Measurements from ENCODE around the gene KLHL41. TPM values are rescaled to one million over a fixed set of nuclear protein-coding genes. Genes with fewer than 3 reads are reported as not detected.

The KLHL41 gene
- total RNA-seq, 1 donor from 2014 or later: 1.4 TPM

GRCh38 chr2:169507698-169508097 lies 1.8 kb upstream of the KLHL41 start:
- Mint-ChIP-seq H3K4me3 (no peak overlapping the region), H3K27ac (ENCODE audit: unreplicated experiment) (no peak overlapping the region), H3K9me3 (no peaks in the 10 kb centered on the region), H3K27me3 (ENCODE audit: low read depth) (no peaks in the 10 kb centered on the region), H3K36me3 (ENCODE audit: low read depth) (peaks cover 21% of the 10 kb centered on the region), H3K4me1 (peaks cover 12% of the 10 kb centered on the region)
- no peak for TF ChIP-seq CTCF (conservative IDR thresholded peaks at IDR 0.05)
- DNase-seq (ENCODE audit: low read depth, low spot score): no peak

- Mint-ChIP-seq H3K27me3 (ENCODE audit: low read depth) (no peaks in the 10 kb centered on the region), H3K4me1 (peaks cover 20% of the 10 kb centered on the region)
Measured at GRCh38 chr2:169509955-169510354, 453 bp downstream of the KLHL41 start.

DNA sequence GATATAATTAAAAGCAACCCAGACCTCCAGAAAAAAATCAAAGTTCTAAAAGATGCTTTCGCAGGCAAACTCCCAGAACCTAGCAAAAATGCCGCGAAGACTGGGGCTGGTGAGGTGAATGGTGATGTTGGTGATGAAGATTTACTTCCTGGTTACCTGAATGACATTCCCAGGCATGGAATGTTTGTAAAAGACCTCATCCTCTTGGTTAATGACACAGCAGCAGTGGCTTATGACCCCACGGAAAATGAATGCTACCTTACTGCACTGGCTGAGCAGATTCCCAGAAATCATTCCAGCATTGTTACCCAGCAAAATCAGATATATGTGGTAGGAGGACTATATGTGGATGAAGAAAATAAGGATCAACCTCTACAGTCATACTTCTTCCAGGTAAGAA lies 994 bp downstream of the KLHL41 start:
- Mint-ChIP-seq H3K36me3 (ENCODE audit: low read depth) (peaks cover 5% of the 10 kb centered on the region), H3K4me1 (peaks cover 20% of the 10 kb centered on the region), H3K9me3 (no peaks in the 10 kb centered on the region), H3K4me3 (no peak overlapping the region), H3K27ac (ENCODE audit: unreplicated experiment) (no peak overlapping the region), H3K27me3 (ENCODE audit: low read depth) (no peaks in the 10 kb centered on the region)
- no peak for DNase-seq (ENCODE audit: low read depth, low spot score)
- no peak for TF ChIP-seq CTCF (conservative IDR thresholded peaks at IDR 0.05)

More at GRCh38 chr2:169509955-169510354, 453 bp downstream of the KLHL41 start:
- H3K36me3 Mint-ChIP-seq (ENCODE audit: low read depth): peaks cover 9% of the 10 kb centered on the region
- no peak for TF ChIP-seq CTCF (conservative IDR thresholded peaks at IDR 0.05)
- H3K4me3 Mint-ChIP-seq: no peak overlapping the region
- H3K9me3 Mint-ChIP-seq: no peaks in the 10 kb centered on the region
- H3K27ac Mint-ChIP-seq (ENCODE audit: unreplicated experiment): no peak overlapping the region
- DNase-seq (ENCODE audit: low read depth, low spot score): no peak

DNA sequence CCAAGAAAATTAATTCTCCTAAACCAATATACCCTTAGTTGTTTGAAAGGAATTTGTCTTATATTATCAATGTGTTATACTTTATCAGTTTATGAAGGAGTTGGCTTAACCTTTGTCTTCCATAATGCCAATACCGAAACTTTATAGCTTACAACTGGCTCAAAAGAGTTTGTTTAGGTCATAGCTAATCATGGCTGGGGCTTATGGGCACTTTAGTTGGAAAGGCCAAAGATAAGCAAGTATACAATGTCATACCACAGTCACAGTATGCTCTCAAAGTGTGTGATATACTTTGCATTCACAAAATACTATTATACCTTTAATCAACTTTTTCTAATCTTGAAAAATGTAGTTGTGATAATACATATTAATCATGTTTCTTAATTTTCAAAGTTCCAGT lies 2.3 kb downstream of the KLHL41 start:
- Mint-ChIP-seq H3K4me3 (no peak overlapping the region), H3K27ac (ENCODE audit: unreplicated experiment) (no peak overlapping the region), H3K9me3 (no peaks in the 10 kb centered on the region), H3K27me3 (ENCODE audit: low read depth) (no peaks in the 10 kb centered on the region), H3K4me1 (peaks cover 20% of the 10 kb centered on the region), H3K36me3 (ENCODE audit: low read depth) (peaks cover 5% of the 10 kb centered on the region)
- no peak for TF ChIP-seq CTCF (conservative IDR thresholded peaks at IDR 0.05)
- DNase-seq (ENCODE audit: low read depth, low spot score): no peak

GRCh38 chr2:169512525-169512924 lies 3.0 kb downstream of the KLHL41 start:
- H3K4me1 Mint-ChIP-seq: peaks cover 20% of the 10 kb centered on the region
- DNase-seq (ENCODE audit: low read depth, low spot score): no peak
- H3K27ac Mint-ChIP-seq (ENCODE audit: unreplicated experiment): no peak overlapping the region
- H3K9me3 Mint-ChIP-seq: no peaks in the 10 kb centered on the region
- no peaks in the 10 kb centered on the region for H3K36me3 Mint-ChIP-seq (ENCODE audit: low read depth)
- no peak for TF ChIP-seq CTCF (conservative IDR thresholded peaks at IDR 0.05)
- no peaks in the 10 kb centered on the region for H3K27me3 Mint-ChIP-seq (ENCODE audit: low read depth)
- no peak overlapping the region for H3K4me3 Mint-ChIP-seq

DNA sequence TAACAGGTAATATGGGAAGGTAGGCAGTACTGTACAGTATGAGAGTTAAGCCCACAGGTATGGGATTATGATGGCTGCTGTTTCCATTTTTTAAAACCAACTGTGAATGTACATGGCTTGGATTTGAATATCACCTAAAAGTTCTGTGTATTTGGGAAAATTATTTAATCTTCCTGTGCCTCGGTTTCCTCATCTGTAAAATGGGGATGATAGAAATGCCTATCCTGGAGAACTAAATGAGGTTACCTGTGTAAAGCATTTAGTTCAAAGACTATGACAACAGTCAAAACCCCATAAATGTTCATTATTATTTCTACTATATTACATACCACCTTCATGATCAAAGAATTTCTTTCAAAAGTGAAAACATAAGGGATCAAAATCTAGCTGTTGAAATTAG lies 3.6 kb downstream of the KLHL41 start:
- Mint-ChIP-seq H3K9me3 (no peaks in the 10 kb centered on the region), H3K4me3 (no peak overlapping the region), H3K27me3 (ENCODE audit: low read depth) (no peaks in the 10 kb centered on the region), H3K36me3 (ENCODE audit: low read depth) (no peaks in the 10 kb centered on the region), H3K27ac (ENCODE audit: unreplicated experiment) (no peak overlapping the region), H3K4me1 (peaks cover 16% of the 10 kb centered on the region)
- TF ChIP-seq CTCF (conservative IDR thresholded peaks at IDR 0.05): no peak
- DNase-seq (ENCODE audit: low read depth, low spot score): no peak
